Activated naive CD8-positive, alpha-beta T cell treated with anti-CD3 and anti-CD28 coated beads, Interleukin-2, amount 10 ng/mL, durations not matched to agents 7 days and 5 days (primary cell): ENCODE data around the gene FARS2. TPM values are rescaled to one million over a fixed set of nuclear protein-coding genes. Genes with fewer than 3 reads are reported as not detected.
A peak's percentile ranks its signal among the peaks of the same experiment; 100 is the strongest.

Source experiments
- ATAC-seq: fragments of 150-1000 bp; cut with Tn5 transposase; one replicate; pipeline ENCODE4 v1.10.0; 2021; ENCODE audit warnings: low read depth, moderate library complexity
- POLR2A ChIA-PET: fragments of 350-600 bp; sonication (Branson Sonifier 250); formaldehyde crosslinking; loops from one replicate; lab custom pipeline; 2021; ENCODE audit warnings: antibody characterized with exemption; lab: Charles Lee
- DNase-seq: peaks from one replicate; pipeline ENCODE4 v3.0.0; 2021
- H3K27ac Mint-ChIP-seq: one replicate; pipeline ENCODE4 v1.8.0; 2022; ENCODE audit warnings: mild to moderate bottlenecking, mixed read lengths
- H3K27me3 Mint-ChIP-seq: one replicate; pipeline ENCODE4 v1.8.0; 2022; ENCODE audit warnings: mild to moderate bottlenecking, moderate library complexity, mixed read lengths
- H3K36me3 Mint-ChIP-seq: one replicate; pipeline ENCODE4 v1.8.0; 2021; ENCODE audit warnings: mild to moderate bottlenecking, mixed read lengths
- H3K4me1 Mint-ChIP-seq: one replicate; pipeline ENCODE4 v1.8.0; 2021; ENCODE audit warnings: mixed read lengths
- H3K4me3 Mint-ChIP-seq: one replicate; pipeline ENCODE4 v1.8.0; 2022; ENCODE audit warnings: mild to moderate bottlenecking, moderate library complexity, mixed read lengths
- H3K9me3 Mint-ChIP-seq: one replicate; pipeline ENCODE4 v1.8.0; 2021; ENCODE audit warnings: mixed read lengths
- total RNA-seq, 2 experiments: library from RNA; stranded (reverse); gene quantifications; one replicate each; pipeline ENCODE4 v1.2.3, GENCODE V29; 2021

Gene FARS2
- total RNA-seq, 2 experiments from 2014 or later: 15.5 to 18.4 TPM

DNA sequence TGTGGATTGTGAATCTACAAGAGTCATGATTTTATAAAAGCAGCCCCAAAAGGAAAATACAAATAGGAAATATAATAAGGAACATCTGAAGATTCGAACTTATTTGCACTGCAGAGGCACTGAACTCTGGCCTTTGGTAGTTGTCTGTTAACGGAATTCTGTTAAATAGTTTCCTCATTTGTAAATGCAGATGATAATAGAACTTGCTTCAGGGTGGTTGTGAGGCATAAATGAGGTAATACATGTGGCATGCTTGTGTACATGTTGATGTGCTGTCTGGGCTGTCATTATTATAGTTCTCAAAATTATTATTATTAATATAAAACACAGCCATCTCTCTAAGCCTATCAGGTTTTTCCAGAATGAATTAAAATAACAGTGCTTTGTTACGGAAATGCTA is 443.4 kb downstream of the FARS2 start:
- Mint-ChIP-seq H3K27me3 (no peaks in the 10 kb centered on the region), H3K4me3 (no peak overlapping the region), H3K4me1 (peaks cover 31% of the 10 kb centered on the region), H3K36me3 (peaks cover 17% of the 10 kb centered on the region), H3K27ac (no peak overlapping the region), H3K9me3 (peaks cover 2% of the 10 kb centered on the region)
- POLR2A ChIA-PET: no interaction called here
- no peak for DNase-seq
- ATAC-seq: no peak

DNA sequence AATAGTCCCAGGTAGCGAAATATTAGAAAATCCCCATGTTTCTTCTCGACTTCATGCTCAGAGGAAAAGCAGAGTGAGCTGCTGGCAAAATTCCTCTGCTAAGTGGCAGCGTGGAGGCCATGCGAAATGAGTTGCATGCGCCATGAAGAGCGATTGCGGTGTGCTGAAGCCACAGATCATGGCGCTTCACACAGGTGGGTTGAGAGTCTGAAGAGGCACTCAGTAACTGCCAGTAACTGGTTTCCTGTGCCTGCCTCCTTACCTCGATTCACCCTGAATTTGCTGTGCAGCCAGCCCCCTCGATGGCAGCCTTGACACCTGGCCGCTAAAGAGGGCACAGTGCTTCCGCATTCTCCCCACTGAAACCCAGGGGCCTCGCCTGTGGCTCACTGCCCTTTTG is 443.9 kb downstream of the FARS2 start:
- Mint-ChIP-seq H3K27me3 (no peaks in the 10 kb centered on the region), H3K27ac (peak overlapping the region; percentile 44), H3K9me3 (peaks cover 2% of the 10 kb centered on the region), H3K36me3 (peaks cover 17% of the 10 kb centered on the region), H3K4me1 (peaks cover 31% of the 10 kb centered on the region), H3K4me3 (peak overlapping the region; percentile 38)
- no peak for ATAC-seq
- POLR2A ChIA-PET: no interaction called here
- no peak for DNase-seq

DNA sequence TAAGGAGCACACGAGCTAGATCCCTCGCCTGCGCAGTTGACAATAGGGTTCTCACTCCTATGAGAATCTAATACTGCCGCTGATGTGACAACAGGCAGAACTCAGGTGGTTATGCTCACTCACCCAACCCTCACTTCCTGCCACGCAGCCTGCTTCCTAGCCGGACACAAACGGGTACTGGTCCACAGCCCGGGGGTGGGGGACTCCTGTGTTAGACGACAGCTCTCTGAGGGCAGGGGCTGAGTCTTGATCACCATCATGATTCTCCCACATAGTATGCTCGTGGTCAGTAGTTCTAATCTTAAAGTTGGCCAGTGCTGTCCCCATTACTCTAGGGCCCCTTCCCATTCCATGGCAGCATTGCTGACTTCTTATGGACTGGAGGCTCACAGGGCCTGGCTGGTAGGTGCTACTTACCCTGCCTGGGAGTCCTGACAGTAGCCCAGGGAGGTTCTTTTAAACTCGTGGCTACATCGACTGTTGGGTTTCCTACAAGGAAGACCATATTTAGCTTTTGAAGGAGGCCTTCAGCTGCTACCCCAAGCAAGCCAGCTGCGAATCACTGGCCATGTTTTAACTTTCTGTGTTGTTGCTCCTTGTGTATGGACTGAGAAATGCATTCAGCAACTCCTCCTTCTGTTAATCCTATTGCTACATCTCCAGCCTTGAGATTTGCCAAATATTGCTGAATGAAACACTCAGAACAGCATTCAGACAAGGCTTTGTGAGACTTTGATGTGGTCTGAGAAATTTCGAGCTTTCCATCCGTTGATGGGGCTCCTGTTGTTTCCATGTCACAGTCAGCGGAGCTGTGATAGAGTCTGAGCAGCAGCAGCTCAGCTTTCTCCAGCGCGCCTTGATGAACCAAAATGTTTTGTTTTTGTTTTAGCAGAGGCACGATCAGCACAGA is 445.1 kb downstream of the FARS2 start:
- Mint-ChIP-seq H3K9me3 (peaks cover 2% of the 10 kb centered on the region), H3K27me3 (no peaks in the 10 kb centered on the region), H3K27ac (peak overlapping the region; percentile 44), H3K36me3 (peaks cover 15% of the 10 kb centered on the region), H3K4me3 (peak overlapping the region; percentile 28), H3K4me1 (peaks cover 29% of the 10 kb centered on the region)
- ATAC-seq (peak; percentile 57), DNase-seq (peak; percentile 48)
- POLR2A ChIA-PET: interaction anchor here (1.0 kb wide), 1 partner anchor 79 kb away, joined by 3 read pairs; no protein-coding TSS in a partner anchor

DNA sequence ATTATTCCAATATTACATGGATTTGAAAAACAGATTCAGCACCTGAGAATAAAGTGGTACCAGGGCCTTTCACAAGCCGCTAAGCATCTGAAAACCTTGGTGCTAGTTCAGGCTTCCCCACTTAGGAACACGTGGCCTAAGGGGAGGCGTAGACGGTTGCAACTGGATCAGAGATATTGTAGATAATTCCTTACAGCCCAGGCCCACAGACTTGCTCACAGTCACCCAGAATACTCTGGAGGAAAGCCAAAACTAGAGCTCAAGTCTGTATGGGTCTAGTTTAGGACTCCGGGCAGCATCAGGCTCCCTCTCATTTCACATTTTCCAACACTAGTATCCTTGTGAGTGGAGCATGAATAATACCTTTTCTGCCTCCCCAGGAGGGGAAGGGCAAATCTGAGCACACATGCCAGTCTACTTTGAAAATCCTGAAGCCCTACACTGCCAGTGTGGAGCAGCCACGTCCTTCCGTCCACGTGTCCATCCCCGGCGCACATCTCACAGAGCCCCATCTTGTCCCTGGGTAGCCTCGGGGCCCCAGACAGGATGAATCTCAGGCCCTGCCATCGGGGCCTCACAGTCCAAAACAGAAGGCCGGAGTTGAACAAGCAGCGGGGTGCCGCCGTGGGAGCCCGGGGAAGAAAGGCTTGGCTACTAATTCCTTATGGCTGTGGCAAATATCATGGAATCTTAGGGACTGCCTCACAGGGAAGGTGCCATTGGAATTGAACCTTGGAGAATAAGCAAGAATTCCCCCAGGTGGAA is 446.1 kb downstream of the FARS2 start:
- ATAC-seq: no peak
- Mint-ChIP-seq H3K36me3 (peaks cover 15% of the 10 kb centered on the region), H3K27me3 (no peaks in the 10 kb centered on the region), H3K9me3 (peaks cover 2% of the 10 kb centered on the region), H3K27ac (no peak overlapping the region), H3K4me3 (no peak overlapping the region), H3K4me1 (peaks cover 28% of the 10 kb centered on the region)
- no peak for DNase-seq
- POLR2A ChIA-PET: no interaction called here

DNA sequence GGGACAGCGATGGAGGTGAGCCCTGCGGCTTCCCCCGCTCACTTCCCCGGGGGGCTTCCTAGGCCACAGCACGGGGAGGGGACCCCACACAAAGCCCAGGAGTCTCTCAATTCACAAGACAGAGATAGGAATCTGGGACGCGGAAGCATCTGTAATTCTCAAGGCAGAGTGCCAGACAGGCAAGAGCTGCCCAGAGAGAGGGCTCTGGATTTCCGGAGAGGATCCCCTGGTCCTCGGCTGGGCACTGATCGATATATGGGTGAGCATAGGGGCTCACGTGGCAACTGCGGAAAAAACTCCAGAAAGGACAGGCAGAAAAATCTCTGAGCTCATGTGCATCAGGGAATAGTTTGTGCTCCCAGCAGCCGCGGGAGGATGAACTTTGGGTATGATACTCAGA is 449.2 kb downstream of the FARS2 start:
- POLR2A ChIA-PET: no interaction called here
- H3K36me3 Mint-ChIP-seq: peaks cover 5% of the 10 kb centered on the region
- ATAC-seq: no peak
- no peak overlapping the region for H3K4me3 Mint-ChIP-seq
- H3K27me3 Mint-ChIP-seq: no peaks in the 10 kb centered on the region
- H3K4me1 Mint-ChIP-seq: peaks cover 22% of the 10 kb centered on the region
- DNase-seq: no peak
- H3K9me3 Mint-ChIP-seq: peaks cover 2% of the 10 kb centered on the region
- H3K27ac Mint-ChIP-seq: no peak overlapping the region

DNA sequence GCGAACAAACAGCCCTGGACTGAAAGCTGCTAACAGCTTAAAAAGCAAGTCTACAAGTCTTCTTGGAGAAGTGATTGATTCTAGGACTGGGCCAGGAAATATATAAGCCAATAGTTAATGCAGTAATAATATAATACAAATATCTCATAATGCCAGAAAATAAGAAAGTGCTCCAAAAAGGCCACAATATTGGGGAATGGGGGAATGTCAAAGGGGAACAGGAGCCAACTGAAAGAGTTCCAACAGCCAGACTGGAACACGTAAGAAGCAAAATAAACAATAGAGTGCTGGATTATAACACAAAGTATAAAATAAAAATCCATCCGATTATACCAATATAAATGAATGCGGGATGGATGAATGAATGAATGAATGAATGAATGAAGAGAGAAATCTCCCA is 449.6 kb downstream of the FARS2 start:
- Mint-ChIP-seq H3K27me3 (no peaks in the 10 kb centered on the region), H3K4me1 (peaks cover 18% of the 10 kb centered on the region)

DNA sequence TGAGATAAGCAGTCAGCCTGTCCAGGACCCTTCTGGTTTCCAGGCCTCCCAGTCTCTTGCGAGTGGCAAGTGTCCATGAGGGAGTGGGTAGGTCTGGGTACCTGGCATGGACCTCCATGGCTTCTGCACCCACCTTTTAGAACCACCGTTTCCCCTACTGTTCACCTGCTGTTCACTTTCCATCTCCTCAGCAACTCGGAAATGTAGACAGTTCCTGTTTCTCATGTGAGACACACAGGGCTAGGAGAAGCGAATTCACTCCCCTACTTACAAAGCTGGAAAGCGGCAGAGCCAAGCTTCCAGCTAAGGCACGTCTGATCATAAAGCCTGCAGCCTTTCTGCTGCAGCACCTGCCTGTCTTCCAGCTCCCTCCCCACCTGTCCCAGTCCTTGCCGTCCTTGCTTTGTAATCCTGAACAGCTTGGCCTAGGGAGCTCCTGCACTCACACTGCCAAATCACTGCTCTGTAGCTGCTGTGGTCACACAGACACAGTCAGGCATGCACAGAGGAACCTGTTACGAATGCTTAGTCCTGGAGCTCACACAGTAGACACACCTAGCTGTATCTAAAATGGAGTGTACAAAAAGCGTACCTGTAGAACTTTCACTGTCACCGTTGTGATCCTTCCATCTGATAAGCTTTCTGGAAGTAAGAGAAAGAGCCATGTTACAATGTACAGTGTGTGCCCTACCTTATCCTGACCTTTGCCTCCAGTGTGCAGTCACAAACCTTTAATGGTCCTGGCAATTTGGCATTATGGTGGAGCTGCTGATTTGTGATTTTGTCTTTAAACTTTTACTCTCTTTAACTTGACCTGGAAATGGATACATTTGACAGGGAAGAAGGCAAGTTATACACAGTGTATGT is 451.3 kb downstream of the FARS2 start:
- H3K36me3 Mint-ChIP-seq: peaks cover 2% of the 10 kb centered on the region

More for the DNA sequence above, 449.6 kb downstream of the FARS2 start:
- H3K27ac Mint-ChIP-seq: no peak overlapping the region
- DNase-seq (no peak), ATAC-seq (no peak)
- peaks cover 4% of the 10 kb centered on the region for H3K9me3 Mint-ChIP-seq
- no peak overlapping the region for H3K4me3 Mint-ChIP-seq
- POLR2A ChIA-PET: no interaction called here
- peaks cover 3% of the 10 kb centered on the region for H3K36me3 Mint-ChIP-seq

DNA sequence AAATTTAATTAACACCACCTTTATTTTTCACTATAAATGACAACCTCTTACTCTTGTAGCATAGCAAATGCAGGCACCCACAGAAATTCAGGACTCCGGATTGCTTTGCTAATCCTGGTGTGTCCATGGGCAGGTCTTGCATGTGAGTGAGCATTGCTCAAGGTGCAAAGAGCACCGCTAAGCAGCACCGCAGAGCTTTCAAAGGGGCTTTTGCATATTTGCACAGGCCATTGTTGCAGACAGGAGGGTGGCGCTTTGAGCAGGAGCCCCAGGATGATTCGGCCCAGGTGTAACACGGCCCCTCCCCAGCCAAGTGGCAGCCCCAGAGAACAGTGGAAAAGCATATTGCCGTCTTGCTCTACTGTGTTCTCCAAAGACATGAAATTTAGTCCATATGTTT is 452.2 kb downstream of the FARS2 start:
- DNase-seq: no peak
- peaks cover 3% of the 10 kb centered on the region for H3K4me1 Mint-ChIP-seq
- H3K36me3 Mint-ChIP-seq: peaks cover 2% of the 10 kb centered on the region
- POLR2A ChIA-PET: no interaction called here
- H3K27me3 Mint-ChIP-seq: no peaks in the 10 kb centered on the region
- no peak for ATAC-seq
- peaks cover 15% of the 10 kb centered on the region for H3K9me3 Mint-ChIP-seq
- no peak overlapping the region for H3K27ac Mint-ChIP-seq
- no peak overlapping the region for H3K4me3 Mint-ChIP-seq

More for the DNA sequence above, 451.3 kb downstream of the FARS2 start:
- H3K4me3 Mint-ChIP-seq: no peak overlapping the region
- POLR2A ChIA-PET: no interaction called here
- H3K4me1 Mint-ChIP-seq: peaks cover 7% of the 10 kb centered on the region
- peaks cover 15% of the 10 kb centered on the region for H3K9me3 Mint-ChIP-seq
- no peak overlapping the region for H3K27ac Mint-ChIP-seq
- no peaks in the 10 kb centered on the region for H3K27me3 Mint-ChIP-seq
- ATAC-seq (no peak), DNase-seq (no peak)

DNA sequence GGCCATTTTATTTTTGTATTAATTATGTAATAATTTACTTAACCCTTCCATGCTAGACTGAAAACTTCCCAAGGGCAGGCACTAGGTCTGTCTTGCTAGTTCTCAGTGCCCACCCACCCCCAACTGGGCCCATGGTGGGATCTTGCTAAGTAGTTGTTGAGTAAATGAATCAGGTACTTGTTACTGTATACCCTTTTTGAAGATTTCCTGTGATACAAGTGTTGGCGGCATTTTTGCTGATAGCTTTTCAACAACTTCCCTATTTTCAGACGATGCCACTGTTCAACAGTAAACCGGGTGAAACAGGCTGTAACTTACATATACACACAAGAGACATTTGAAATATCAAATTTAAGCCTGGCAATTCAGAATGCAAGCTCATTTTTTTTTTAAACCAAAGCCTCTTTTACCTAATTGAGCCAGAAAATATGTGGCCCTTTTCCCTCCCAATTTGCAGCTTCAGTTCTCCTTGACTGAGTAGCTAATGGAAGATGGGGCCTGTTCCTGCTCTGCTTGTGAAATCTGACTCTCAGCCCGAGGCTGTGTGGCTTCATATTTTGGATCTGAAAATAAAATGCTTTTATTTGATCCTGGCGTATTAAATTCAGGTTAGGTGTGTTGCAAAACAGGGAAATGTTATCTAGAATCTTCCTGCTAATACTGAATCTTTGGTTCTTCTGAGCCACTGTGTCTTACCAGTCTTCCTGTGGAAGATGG is 457.1 kb downstream of the FARS2 start:
- H3K27ac Mint-ChIP-seq: no peak overlapping the region
- H3K9me3 Mint-ChIP-seq: peaks cover 15% of the 10 kb centered on the region
- POLR2A ChIA-PET: no interaction called here
- DNase-seq (no peak), ATAC-seq (no peak)
- no peaks in the 10 kb centered on the region for H3K27me3 Mint-ChIP-seq
- H3K36me3 Mint-ChIP-seq: peaks cover 5% of the 10 kb centered on the region
- no peak overlapping the region for H3K4me3 Mint-ChIP-seq
- H3K4me1 Mint-ChIP-seq: peaks cover 1% of the 10 kb centered on the region

DNA sequence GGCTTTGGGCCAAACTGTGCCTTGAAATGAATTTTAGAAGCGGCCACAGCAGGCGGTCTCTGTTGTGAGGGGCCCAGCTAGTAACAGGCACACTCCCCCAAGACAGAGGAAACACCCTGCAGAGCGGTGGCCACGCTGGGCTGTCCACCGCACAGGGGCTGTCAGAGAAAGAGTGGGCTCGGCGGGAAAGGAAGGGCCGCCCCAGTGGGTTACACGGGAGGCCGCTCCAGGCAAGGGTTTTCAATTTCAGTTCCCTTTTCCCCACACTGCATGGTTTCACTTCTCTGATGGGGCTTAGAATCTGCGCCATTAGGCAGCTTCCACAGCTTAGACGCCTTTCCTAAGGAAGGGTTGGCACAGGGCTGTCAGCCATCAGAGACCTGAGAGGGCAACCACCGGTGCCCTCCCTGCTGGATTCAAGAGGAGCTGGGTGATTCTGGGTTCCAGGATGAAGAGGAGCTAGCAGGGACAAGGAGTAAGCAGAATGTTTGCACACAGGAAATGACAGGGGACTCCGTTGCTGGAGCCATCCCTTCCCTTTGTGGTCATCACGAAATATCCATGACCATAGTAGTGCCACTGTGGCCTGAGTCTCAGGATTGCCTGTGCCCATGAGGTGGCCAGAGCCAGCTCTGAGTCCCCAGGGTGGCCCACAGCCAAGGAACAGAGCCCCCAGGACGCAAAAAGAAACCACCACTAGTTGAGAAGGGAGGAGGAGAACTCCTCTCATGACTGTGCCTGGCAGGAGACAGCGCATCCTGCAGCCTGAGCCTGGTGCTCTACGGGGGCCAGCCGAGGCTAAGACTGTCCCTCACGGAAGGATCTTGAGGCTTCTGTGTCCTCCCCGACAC is 462.8 kb downstream of the FARS2 start:
- no peaks in the 10 kb centered on the region for H3K9me3 Mint-ChIP-seq
- peak overlapping the region; percentile 84 for H3K27ac Mint-ChIP-seq
- H3K36me3 Mint-ChIP-seq: no peaks in the 10 kb centered on the region
- H3K4me1 Mint-ChIP-seq: peaks cover 15% of the 10 kb centered on the region
- ATAC-seq (peak; percentile 58), DNase-seq (peak; percentile 33)
- peak overlapping the region; percentile 77 for H3K4me3 Mint-ChIP-seq
- POLR2A ChIA-PET: no interaction called here
- H3K27me3 Mint-ChIP-seq: no peaks in the 10 kb centered on the region

DNA sequence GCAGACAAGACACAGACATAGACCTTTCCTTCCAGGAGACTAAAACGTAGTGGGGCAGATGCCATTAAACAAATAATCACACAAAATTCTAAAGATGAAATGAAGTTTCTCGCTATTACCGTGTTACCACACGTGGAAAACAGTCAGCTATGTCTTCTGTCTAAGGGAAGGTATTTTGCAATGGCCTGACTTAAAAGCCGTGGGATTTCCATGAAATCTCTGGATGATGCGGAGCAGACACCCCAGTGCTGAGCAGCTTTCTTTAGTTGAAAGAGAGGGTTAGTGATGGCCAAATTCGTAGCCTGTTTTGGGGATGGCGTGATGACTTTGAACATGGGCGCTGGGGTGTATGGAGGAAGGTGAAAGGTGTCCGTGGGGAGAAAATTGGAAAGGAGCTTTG is 463.6 kb downstream of the FARS2 start:
- Mint-ChIP-seq H3K27ac (peak overlapping the region; percentile 84), H3K4me1 (peaks cover 15% of the 10 kb centered on the region), H3K4me3 (no peak overlapping the region), H3K27me3 (no peaks in the 10 kb centered on the region), H3K36me3 (no peaks in the 10 kb centered on the region), H3K9me3 (no peaks in the 10 kb centered on the region)
- no peak for ATAC-seq
- DNase-seq: no peak
- POLR2A ChIA-PET: no interaction called here
